B cell (primary cell): ENCODE measurements around the gene SLC44A2. TPM values are rescaled to one million over a fixed set of nuclear protein-coding genes. Genes with fewer than 3 reads are reported as not detected.

Experiments
- ATAC-seq: fragments of 200-7000 bp; cut with Tn5 transposase; one replicate; pipeline ENCODE4 v1.10.0; 2021; ENCODE audit warnings: low read depth, mild to moderate bottlenecking, moderate number of reproducible peaks, moderate library complexity
- CTCF ChIA-PET: fragments of 350-600 bp; sonication (Branson Sonifier 250); formaldehyde crosslinking; loops from one replicate; lab custom pipeline; 2021; ENCODE audit warnings: antibody characterized with exemption, inconsistent platforms; lab: Charles Lee
- POLR2A ChIA-PET: fragments of 350-600 bp; sonication (Branson Sonifier 250); formaldehyde crosslinking; loops from one replicate; lab custom pipeline; 2021; ENCODE audit warnings: antibody characterized with exemption; lab: Charles Lee
- DNase-seq: peaks from one replicate; pipeline ENCODE4 v3.0.0; 2013
- H2AFZ ChIP-seq: 2 replicates; pipeline ENCODE4 v1.6.1; 2012; ENCODE audit warnings: mild to moderate bottlenecking, low read depth, low read length; ENCODE audit not compliant: insufficient read depth, poor library complexity, severe bottlenecking
- H3K27ac ChIP-seq, 2 donors: 1 replicate in 1 of 2; 2 replicates in 1 of 2; pipeline ENCODE4 v1.5.1; 2012 to 2013; ENCODE audit warnings: low read length in 2 of 2, mild to moderate bottlenecking in 2 of 2, moderate library complexity in 1 of 2
- H3K27me3 ChIP-seq, 4 experiments: fragments of 200-600 bp in 1 of 4; sonication (generic) in 1 of 4; replicated peaks in 1 of 4; 1 replicate in 2 of 4; 2 replicates in 2 of 4; pipeline versions ENCODE4 v1.6.1 to v1.7.0; 2013 to 2016; ENCODE audit warnings: low read length in 3 of 4, mild to moderate bottlenecking in 2 of 4, mixed read lengths in 1 of 4, moderate library complexity in 1 of 4; ENCODE audit not compliant: insufficient read depth in 4 of 4, control insufficient read depth in 3 of 4; ENCODE audit errors: control extremely low read depth in 1 of 4
- H3K36me3 ChIP-seq, 2 experiments: replicated peaks in 1 of 2; 1 replicate in 1 of 2; 2 replicates in 1 of 2; pipeline versions ENCODE4 v1.6.1 to v1.7.1; 2013; ENCODE audit warnings: low read length in 1 of 2; ENCODE audit not compliant: insufficient read depth in 2 of 2, control insufficient read depth in 1 of 2; ENCODE audit errors: control extremely low read depth in 1 of 2, extremely low read depth in 1 of 2
- H3K4me1 ChIP-seq, 2 donors: fragments of 200-600 bp in 1 of 2; sonication (generic) in 1 of 2; 1 replicate in 1 of 2; 2 replicates in 1 of 2; pipeline versions ENCODE4 v1.5.1 to v1.6.1; 2013 to 2017; ENCODE audit warnings: low read length in 2 of 2; ENCODE audit not compliant: control insufficient read depth in 2 of 2, insufficient read depth in 2 of 2
- H3K4me2 ChIP-seq: replicated peaks from 2 replicates; pipeline ENCODE3; 2012; ENCODE audit warnings: mild to moderate bottlenecking, low read depth, low read length; ENCODE audit not compliant: poor library complexity, severe bottlenecking
- H3K4me3 ChIP-seq, 5 experiments: fragments of 200-600 bp in 1 of 5; sonication (generic) in 1 of 5; 1 replicate in 3 of 5; 2 replicates in 2 of 5; pipeline versions ENCODE4 v1.5.1 to v1.7.0; 2011 to 2016; ENCODE audit warnings: low read length in 4 of 5, mild to moderate bottlenecking in 4 of 5, low read depth in 2 of 5, control low read depth in 1 of 5, moderate library complexity in 1 of 5; ENCODE audit not compliant: insufficient read depth in 1 of 5; ENCODE audit errors: control extremely low read depth in 1 of 5, extremely low read depth in 1 of 5
- H3K79me2 ChIP-seq: fragments of 200-600 bp; sonication (generic); one replicate; pipeline ENCODE4 v1.6.0; 2016; ENCODE audit warnings: low read length; ENCODE audit not compliant: control insufficient read depth, insufficient read depth
- H3K9ac ChIP-seq: fragments of 200-600 bp; sonication (generic); 2 replicates; pipeline ENCODE4 v1.6.1; 2017; ENCODE audit warnings: mild to moderate bottlenecking, low read length, moderate library complexity
- H3K9me3 ChIP-seq, 3 donors: one replicate each; pipeline versions ENCODE4 v1.6.1 to v1.7.1; 2013; ENCODE audit warnings: low read length in 2 of 3; ENCODE audit not compliant: control insufficient read depth in 2 of 3, insufficient read depth in 1 of 3; ENCODE audit errors: control extremely low read depth in 1 of 3
- H4K20me1 ChIP-seq: 2 replicates; pipeline ENCODE4 v1.6.0; 2012; ENCODE audit warnings: mild to moderate bottlenecking, low read length; ENCODE audit not compliant: insufficient read depth, control insufficient read depth, poor library complexity, severe bottlenecking
- H3K27ac Mint-ChIP-seq: one replicate; pipeline ENCODE4 v1.8.0; 2021; ENCODE audit warnings: mixed read lengths
- H3K27me3 Mint-ChIP-seq: one replicate; pipeline ENCODE4 v1.8.0; 2021; ENCODE audit warnings: mixed read lengths
- H3K4me1 Mint-ChIP-seq: one replicate; pipeline ENCODE4 v1.8.0; 2021; ENCODE audit warnings: mixed read lengths
- H3K4me3 Mint-ChIP-seq: one replicate; pipeline ENCODE4 v1.8.0; 2021; ENCODE audit warnings: mixed read lengths
- H3K9me3 Mint-ChIP-seq: one replicate; pipeline ENCODE4 v1.8.0; 2022; ENCODE audit warnings: mixed read lengths; ENCODE audit not compliant: insufficient read depth
- EZH2 ChIP-seq: IDR thresholded peaks from 2 replicates; pipeline ENCODE4 v1.6.1; 2012; ENCODE audit warnings: borderline replicate concordance, low read depth, mild to moderate bottlenecking, moderate library complexity, low read length; ENCODE audit not compliant: insufficient read depth, poor library complexity, severe bottlenecking
- WGBS: methylation state at CpG from one replicate; pipeline ENCODE4 v1.1.5; 2013; ENCODE audit warnings: missing lambda C conversion rate; ENCODE audit not compliant: insufficient coverage; 5-methylcytosine and 5-hydroxymethylcytosine counted together
- intact Hi-C: fragments of 100-400 bp; cut with micrococcal nuclease; formaldehyde crosslinking; loops from one replicate; pipeline ENCODE4 v1.10.0; 2022
- polyA plus RNA-seq: library from polyadenylated mRNA; depleted of rRNA; stranded (reverse); fragments of >200 nt; gene quantifications from 2 replicates; pipeline ENCODE4 v1.2.3, GENCODE V29; 2012
- total RNA-seq, 2 donors: library from RNA; stranded (reverse); fragments of 120-200 nt in 1 of 2; gene quantifications; 1 replicate in 1 of 2; 2 replicates in 1 of 2; pipeline versions ENCODE4 v1.2.3 to v1.2.4, GENCODE V29; 2013 to 2022
- TF ChIP-seq, protein P1 (sequence below): fragments of 200-600 bp; IDR thresholded peaks from one replicate; pipeline ENCODE4 v1.8.0; 2022; ENCODE audit warnings: antibody characterized with exemption, mild to moderate bottlenecking

SLC44A2 gene
- total and polyA plus RNA-seq, 2 donors (not counting 1 experiment from before 2014, with no cell fraction given): 245 to 369 TPM

DNA sequence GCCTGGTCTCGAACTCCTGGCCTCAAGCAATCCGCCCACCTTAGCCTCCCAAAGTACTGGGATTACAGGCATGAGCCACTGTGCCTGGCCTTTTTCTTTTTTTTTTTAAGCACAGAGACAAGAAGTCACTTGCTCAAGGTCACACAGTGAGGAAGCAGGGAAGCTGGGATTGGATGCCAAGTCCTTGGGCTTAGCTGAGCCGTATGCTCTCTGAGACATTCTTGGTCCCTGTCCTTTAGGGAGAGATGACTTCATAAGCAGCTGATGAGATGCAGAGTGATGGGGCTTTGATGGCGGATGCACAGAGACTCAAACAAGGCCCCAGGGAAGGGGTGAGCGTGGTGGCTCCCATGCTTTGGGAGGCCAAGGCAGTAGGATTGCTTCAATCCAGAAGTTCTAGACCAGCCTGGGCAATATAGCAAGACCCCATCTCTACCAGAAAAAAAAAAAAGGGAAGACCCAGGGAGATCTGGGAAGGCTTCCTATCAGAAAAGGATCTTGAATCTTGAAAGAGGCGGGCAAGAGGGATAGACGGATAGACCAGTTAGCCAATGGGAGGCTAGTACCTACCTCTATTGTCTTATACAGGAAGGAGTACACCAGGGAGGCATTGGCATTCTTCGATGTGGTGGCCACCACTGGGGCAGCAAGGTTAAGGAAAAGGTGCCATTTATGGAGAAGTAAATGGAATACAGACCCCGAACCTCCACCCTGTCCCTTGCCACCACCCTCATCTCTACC is 42.1 kb upstream of the SLC44A2 start:
- H3K27ac ChIP-seq: no peak overlapping the region
- Mint-ChIP-seq H3K4me1 (peaks cover 20% of the 10 kb centered on the region), H3K9me3 (no peaks in the 10 kb centered on the region), H3K27ac (no peak overlapping the region), H3K4me3 (no peak overlapping the region), H3K27me3 (peaks cover 4% of the 10 kb centered on the region)
- no peak overlapping the region for H3K9ac ChIP-seq
- ATAC-seq (no peak), DNase-seq (no peak)
- H3K4me1 ChIP-seq: peaks cover 4 to 8% of the 10 kb centered on the region in 2 donors
- CTCF ChIA-PET: interaction anchor here (0.7 to 9.2 kb wide), 11 partner anchors 14 to 117 kb away, joined by 3 to 464 read pairs (median 16); partner anchors contain the start of gene QTRT1
- no peaks in the 10 kb centered on the region for H4K20me1 ChIP-seq
- H3K79me2 ChIP-seq: peaks cover 9% of the 10 kb centered on the region
- no peak overlapping the region for H2AFZ ChIP-seq
- no peaks in the 10 kb centered on the region for H3K27me3 ChIP-seq
- intact Hi-C loops: loop anchor here (5.0 kb wide), 1 partner anchor 34 kb away; no protein-coding TSS in a partner anchor
- POLR2A ChIA-PET: interaction anchor here (0.5 to 0.7 kb wide), 2 partner anchors 36 to 62 kb away, joined by 3 to 9 read pairs; no protein-coding TSS in a partner anchor
- no peak overlapping the region for H3K4me2 ChIP-seq
- no peak overlapping the region for H3K4me3 ChIP-seq
- WGBS: 94% methylated on average over 5 of the region's 9 CpGs
- no peaks in the 10 kb centered on the region for H3K9me3 ChIP-seq
- TF ChIP-seq EZH2: no peak
- TF ChIP-seq, protein P1, sequence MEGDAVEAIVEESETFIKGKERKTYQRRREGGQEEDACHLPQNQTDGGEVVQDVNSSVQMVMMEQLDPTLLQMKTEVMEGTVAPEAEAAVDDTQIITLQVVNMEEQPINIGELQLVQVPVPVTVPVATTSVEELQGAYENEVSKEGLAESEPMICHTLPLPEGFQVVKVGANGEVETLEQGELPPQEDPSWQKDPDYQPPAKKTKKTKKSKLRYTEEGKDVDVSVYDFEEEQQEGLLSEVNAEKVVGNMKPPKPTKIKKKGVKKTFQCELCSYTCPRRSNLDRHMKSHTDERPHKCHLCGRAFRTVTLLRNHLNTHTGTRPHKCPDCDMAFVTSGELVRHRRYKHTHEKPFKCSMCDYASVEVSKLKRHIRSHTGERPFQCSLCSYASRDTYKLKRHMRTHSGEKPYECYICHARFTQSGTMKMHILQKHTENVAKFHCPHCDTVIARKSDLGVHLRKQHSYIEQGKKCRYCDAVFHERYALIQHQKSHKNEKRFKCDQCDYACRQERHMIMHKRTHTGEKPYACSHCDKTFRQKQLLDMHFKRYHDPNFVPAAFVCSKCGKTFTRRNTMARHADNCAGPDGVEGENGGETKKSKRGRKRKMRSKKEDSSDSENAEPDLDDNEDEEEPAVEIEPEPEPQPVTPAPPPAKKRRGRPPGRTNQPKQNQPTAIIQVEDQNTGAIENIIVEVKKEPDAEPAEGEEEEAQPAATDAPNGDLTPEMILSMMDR: no peak
- no peaks in the 10 kb centered on the region for H3K36me3 ChIP-seq

DNA sequence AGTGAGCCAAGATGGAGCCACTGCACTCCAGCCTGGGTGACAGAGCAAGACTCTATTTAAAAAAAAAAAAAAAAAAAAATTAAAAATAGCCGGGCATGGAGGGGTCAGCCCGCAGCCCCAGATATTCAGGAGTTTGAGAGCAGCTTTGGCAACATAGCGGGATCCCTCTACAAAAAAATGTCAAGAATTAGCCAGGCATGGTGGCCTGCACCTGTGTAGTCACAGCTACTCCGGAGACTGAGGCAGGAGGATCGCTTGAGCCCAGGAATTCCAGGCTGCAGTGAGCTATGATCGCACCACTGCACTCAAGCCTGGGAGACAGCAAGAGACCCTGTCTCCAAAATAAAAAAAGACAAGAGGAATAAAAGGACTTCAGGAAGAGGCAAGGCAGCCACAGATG is 39.0 kb upstream of the SLC44A2 start:
- TF ChIP-seq, protein P1: no peak
- TF ChIP-seq EZH2: no peak
- Mint-ChIP-seq H3K27ac (no peak overlapping the region), H3K9me3 (no peaks in the 10 kb centered on the region), H3K4me3 (no peak overlapping the region), H3K27me3 (peaks cover 4% of the 10 kb centered on the region), H3K4me1 (peaks cover 14% of the 10 kb centered on the region)
- H3K36me3 ChIP-seq: no peaks in the 10 kb centered on the region
- intact Hi-C loops: no loop called here
- DNase-seq (no peak), ATAC-seq (no peak)
- ChIA-PET CTCF (interaction anchor here (0.6 to 9.2 kb wide), 4 partner anchors 9 to 192 kb away, joined by 4 to 464 read pairs (median 4); no protein-coding TSS in a partner anchor), POLR2A (no interaction called here)
- peaks cover 6% of the 10 kb centered on the region for H3K79me2 ChIP-seq
- no peak overlapping the region for H3K4me2 ChIP-seq
- no peak overlapping the region for H3K9ac ChIP-seq
- no peaks in the 10 kb centered on the region for H4K20me1 ChIP-seq
- H3K4me3 ChIP-seq: no peak overlapping the region
- WGBS: 96% methylated on average over 6 of the region's 6 CpGs
- no peak overlapping the region for H3K27ac ChIP-seq
- no peaks in the 10 kb centered on the region for H3K9me3 ChIP-seq
- H3K27me3 ChIP-seq: no peaks in the 10 kb centered on the region
- peaks cover under 1 to 1% of the 10 kb centered on the region in 2 donors for H3K4me1 ChIP-seq
- H2AFZ ChIP-seq: no peak overlapping the region
